SKM-1 treated with dmso at 0.1 percent for 144 hours (cell line): ENCODE measurements around the gene F2RL2.

Source experiments
- DNase-seq: peaks from one replicate; lab custom pipeline; 2025; ENCODE audit not compliant: unreplicated experiment; lab: John Stamatoyannopoulos, UW

F2RL2 gene

DNA sequence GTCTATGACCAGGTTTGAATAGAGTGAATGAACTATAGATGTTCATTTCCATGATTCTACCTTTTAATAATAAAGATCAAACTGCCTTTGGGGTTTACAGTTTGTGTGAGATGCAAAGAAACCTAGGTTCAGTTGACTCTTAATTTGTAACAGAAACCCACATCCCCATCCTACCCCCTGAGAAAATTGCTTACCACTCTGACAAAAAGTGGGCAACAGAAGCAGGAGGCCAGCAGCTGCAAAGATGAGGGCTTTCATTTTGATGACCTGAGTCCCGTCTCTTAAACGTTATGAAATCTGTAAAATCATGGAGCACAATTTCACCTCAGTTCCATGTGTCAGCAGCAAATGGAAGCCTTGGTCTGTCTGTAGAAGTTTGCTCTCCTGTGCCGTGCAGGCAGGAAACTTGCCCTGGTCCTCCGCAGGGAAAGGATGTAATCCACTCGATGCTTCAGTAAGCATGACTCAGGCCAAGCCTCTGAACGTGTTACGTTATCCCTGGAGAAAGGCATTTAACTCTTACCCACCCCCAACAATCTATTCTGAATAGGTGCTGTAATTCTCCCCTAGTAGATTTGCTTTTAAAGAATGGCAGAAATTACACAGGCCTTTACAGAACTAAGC, at the start of gene F2RL2:
Gene F2RL2 (minus strand): TSS at position 431 of the 624 bp plus-strand sequence. CDS start 173 bp downstream, at position 258.
- DNase-seq, result no peak

- DNase-seq, result no peak
Measured at GRCh38 chr5:76672242-76672641, 49.0 kb upstream of the F2RL2 start.

DNA sequence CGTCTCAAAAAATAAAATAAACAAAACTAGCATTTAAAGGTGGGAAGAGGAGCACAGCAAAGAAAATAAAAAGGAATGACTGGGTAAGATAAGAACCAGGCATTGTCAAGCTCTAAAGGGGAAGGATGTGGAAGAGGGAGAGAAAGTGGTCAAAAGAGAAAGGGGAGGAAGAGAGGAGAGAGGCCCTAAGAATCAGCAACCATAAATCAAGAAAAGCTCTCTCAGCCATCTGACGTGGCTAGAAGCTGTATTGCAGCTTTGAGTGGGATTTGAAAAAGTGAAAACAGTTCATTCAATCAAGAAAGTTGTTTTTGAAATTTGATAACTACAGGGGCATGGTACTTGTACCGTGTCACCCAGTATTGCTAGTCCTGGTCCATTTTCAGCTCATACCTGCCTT, 47.3 kb upstream of the F2RL2 start:
- DNase-seq, result no peak

DNA sequence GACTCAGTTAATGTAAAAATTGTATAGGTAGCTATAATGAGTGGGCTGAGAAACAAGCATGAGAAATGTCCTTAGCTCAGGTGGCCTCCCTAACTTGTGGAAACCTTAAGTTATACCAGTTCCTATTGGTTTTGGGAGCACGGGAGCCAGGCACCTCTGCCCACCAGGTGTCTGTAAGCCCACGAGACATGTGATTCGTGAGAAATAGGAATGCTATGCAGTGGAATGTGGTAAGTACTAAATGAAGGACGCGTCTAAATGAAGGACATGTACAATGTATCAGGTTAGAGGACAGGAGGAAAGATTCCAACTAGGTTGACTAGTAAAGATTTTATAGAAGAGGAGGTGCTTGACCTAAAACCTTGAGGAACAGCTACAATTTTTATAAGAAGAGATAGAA, 46.0 kb upstream of the F2RL2 start:
- no peak for DNase-seq

GRCh38 chr5:76667495-76667894, 44.3 kb upstream of the F2RL2 start:
- DNase-seq, result no peak

- no peak for DNase-seq
Measured at GRCh38 chr5:76664079-76664478, 40.9 kb upstream of the F2RL2 start.

DNA sequence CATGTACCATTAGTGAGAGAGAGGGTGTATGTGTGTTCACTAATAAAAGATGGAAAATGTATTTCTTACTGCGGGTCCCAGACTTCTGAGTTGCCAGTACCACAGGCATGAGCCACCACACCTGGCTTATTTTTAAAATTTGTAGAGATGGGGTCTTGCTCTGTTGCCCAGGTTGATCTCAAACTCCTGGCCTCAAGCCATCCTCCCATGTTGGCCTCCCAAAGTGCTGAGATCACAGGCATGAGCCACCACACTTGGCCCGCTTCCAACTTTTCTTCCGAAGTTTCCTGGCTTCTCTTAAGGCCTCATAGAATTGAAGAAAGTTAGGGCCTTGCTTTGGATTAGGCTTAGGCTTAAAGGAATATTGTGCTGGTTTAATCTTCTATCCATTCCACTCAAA, 40.4 kb upstream of the F2RL2 start:
- DNase-seq, result no peak

- DNase-seq, result no peak
Measured at GRCh38 chr5:76662521-76662920, 39.3 kb upstream of the F2RL2 start.

DNA sequence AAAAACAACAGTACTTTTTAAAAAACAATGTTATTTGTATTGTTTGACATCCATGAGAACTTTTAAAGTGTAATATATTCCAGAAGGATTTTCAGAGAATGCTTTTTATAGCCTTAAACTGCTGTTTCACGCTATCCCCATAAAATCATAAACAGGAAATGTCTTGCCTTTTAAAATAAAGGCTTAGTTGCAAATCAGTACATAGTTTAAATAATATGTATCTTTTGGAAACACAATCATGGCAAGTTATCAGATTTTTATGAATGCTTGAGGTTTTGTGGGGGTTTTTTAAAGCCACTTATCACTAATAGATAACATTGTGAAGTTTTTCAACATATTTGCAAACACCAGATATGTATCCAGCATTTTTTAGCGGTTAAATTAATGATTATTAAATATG, 37.2 kb upstream of the F2RL2 start:
- no peak for DNase-seq

GRCh38 chr5:76657683-76658311, 34.6 kb upstream of the F2RL2 start:
- no peak for DNase-seq

GRCh38 chr5:76657091-76657490, 33.9 kb upstream of the F2RL2 start:
- DNase-seq, result no peak

DNA sequence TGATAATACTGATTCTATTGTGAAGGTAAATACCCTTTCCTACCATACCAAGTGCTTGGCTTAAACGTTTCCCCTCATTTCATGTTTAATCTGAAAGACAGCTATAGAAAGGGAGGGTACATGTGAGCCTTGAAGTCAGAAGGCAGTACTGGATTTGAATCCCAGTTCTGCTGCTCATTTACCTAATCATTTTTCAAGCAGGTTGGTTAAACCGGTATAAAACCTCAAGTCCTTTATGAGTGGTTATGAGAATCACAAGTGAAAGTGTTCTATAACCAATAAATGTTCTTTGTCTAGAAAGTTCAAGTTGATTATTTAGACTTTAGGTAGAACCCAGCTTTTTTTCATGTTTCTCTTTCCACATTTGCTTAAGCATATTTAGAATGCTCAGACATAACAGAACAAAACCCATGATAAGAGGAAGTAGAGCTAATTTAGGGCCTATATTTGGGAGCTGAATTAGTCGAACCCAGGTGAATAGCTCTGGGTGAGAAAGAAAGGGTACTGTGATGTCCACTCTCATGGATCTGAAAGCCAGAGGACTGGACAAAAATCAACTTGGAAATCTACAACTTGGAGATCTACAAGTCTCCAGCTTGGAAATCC, 29.7 kb upstream of the F2RL2 start:
- no peak for DNase-seq

DNA sequence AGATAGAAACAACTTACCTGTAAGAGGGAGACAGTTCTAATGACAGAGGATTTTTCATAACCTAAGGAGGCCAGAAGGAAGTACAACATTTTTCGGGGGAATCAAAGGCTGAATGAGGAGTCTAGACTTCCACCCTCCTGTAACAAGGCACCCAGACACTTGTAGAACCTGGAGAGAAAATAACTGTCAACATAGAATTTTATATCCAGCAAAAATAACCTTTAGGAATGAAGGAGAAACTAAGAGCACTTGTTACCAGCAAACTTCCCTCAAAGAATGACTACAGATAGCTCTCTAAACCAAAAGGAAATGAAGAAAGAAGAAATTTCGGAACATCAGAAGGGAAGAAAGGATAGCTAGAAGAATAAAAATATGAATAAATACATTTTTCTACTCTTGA, 25.9 kb upstream of the F2RL2 start:
- no peak for DNase-seq

- DNase-seq, result no peak
Measured at GRCh38 chr5:76643371-76643770, 20.2 kb upstream of the F2RL2 start.

- no peak for DNase-seq
Measured at GRCh38 chr5:76642390-76643040, 19.3 kb upstream of the F2RL2 start.

DNA sequence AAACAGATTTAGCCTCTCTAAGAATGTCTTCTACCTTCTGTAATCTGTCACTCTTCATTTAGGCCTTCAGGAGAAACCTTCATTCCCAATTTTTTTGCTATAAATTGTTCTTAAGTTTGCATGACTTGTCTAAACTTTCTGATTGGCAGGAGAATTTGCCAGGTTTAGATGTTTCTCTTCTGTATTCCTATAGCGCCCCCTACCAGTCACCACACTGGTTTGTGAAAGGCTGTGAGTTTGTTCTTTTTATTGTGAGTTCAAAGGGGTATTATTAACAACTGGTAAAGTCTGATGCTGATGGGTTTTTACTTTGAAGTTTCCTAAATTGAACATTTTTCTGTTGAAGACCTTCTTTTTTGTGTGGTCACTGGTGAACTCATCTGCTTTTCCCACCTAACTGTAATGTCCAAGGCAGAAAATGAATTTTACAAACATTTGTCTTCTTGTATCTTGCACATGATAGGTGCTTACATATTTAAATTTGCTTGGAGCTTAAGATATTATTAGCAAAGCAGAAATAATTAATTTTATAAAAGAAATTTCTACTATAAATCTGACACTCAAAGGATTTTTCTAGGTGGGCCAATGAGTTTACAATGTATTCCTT, 18.4 kb upstream of the F2RL2 start:
- peak; percentile 39 for DNase-seq

DNA sequence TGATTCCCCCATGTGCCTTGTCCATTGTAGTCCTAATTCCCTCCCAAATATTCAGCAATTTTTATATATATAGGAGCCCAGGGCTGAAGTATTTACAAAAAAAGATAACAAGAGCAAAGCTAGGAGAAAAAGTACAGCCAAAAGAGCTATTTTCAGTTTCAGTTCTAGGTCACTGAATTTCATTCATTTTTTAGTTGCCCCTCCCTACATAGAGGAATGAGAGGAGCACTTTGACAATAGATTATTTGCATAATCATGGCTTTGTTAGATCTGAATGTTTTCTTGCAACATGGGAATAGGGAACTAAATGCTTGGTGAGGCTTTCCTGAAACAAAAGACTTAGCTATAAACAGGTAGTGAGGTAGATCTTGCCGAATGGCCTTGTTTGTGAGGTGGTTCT, 15.3 kb upstream of the F2RL2 start:
- no peak for DNase-seq

- DNase-seq, result no peak
Measured at GRCh38 chr5:76637490-76637889, 14.3 kb upstream of the F2RL2 start.

DNA sequence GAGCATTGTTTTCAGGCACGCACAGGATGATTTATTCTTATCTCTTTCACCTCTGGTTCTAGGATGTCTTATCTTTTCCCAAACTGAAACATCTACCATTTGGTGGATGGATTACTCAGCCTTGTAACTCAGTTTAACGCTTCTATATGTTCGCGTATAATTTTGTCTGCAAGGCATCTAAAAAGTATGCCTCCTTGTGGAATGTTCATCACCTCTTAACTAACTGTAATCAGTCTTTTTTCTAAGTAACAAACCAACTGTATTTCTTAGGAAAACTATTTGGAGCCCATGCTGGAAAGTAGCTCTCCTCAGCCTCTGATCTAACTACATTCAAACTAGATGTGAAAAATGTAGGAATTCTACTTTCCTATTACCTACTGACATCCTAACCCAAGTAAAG, 11.5 kb upstream of the F2RL2 start:
- no peak for DNase-seq

DNA sequence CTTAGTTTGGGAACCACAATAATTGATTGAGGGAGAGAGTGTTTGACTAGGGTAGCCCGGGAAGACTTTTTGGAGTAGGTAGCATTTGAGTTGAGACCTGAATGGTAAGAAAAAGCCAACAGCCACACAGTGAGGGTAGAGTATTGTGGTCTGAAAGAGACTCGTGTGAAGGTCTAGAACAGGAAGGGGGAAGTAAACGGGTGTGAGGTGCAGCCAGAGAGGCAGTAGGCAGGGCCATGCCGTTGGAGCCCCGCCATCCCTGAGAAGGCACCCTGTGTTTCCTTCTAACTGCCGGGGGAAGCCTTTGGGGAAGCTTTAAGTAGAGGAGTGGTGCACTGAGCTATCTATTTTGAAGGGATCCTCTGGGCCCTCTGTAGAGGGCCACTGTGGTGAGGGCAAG, 3.5 kb upstream of the F2RL2 start:
- DNase-seq, result no peak

DNA sequence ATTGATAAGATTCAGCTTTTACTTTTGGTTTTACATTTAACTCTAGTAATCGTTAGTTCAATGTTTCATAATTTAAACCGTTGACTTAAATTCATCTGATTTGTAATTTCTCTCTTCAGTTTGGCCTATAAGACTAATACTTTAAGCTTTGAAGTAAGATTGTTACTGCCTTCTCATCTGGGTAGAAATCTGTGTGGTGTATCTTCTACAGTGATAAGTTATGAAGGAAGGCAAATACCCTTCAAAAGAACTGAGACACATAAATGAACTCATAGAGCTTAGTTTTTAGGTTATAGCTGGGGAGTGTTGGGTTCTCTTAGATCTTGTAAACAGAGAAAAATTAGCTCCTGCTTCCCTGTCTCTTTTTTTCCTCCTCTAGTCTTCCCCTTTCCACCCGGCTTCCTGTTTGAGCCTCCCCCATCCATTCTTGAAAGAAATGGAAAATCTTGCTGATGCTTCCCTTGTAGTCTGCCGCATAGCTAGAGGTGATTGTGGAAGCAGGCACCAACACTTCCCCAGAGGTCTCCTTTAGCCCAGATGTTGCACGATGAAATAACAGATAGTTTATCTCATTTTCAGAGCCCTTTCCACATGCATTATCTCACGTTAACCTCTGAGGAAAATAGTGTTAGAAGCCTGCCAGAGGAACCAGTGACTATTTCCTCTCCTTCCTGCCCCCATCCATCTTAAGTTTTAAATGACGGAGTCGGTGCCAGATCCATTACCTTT, 2.0 kb upstream of the F2RL2 start:
- no peak for DNase-seq
